MM.1S (cell line): Measurements from ENCODE around the gene PREP.
"Not testable (repeated sequence)": the region's sequence is repeated elsewhere in the genome, so short reads cannot be mapped to it uniquely, and the experiment has no call there.

Source experiments
- DNase-seq: peaks from one replicate; pipeline ENCODE4 v3.0.0-alpha.2; 2015
- H2AFZ ChIP-seq: fragments of 300-600 bp; sonication (generic); 2 replicates; pipeline ENCODE4 v1.6.0; 2016; ENCODE audit warnings: antibody characterized with exemption, low read length
- H3F3A ChIP-seq: fragments of 300-600 bp; sonication (generic); 2 replicates; pipeline ENCODE4 v1.6.1; 2016; ENCODE audit warnings: mild to moderate bottlenecking, antibody characterized with exemption, low read length, moderate library complexity, mixed read lengths; ENCODE audit not compliant: insufficient read depth
- H3K27ac ChIP-seq: fragments of 300-600 bp; sonication (generic); 2 replicates; pipeline ENCODE4 v1.5.1; 2016; ENCODE audit warnings: mild to moderate bottlenecking, low read length
- H3K27me3 ChIP-seq: fragments of 300-600 bp; sonication (generic); replicated peaks from 2 replicates; pipeline ENCODE4 v1.6.0; 2016; ENCODE audit warnings: low read length; ENCODE audit not compliant: insufficient read depth
- H3K36me3 ChIP-seq: fragments of 300-600 bp; sonication (generic); replicated peaks from 2 replicates; pipeline ENCODE4 v1.6.1; 2016; ENCODE audit warnings: mild to moderate bottlenecking, low read length, mixed read lengths; ENCODE audit not compliant: insufficient read depth
- H3K4me1 ChIP-seq: fragments of 300-600 bp; sonication (generic); 2 replicates; pipeline ENCODE4 v1.6.1; 2016; ENCODE audit warnings: low read length, mixed read lengths
- H3K4me2 ChIP-seq: fragments of 300-600 bp; sonication (generic); 2 replicates; pipeline ENCODE4 v1.6.0; 2016; ENCODE audit warnings: low read depth, low read length
- H3K4me3 ChIP-seq: fragments of 300-600 bp; sonication (generic); 2 replicates; pipeline ENCODE4 v1.5.1; 2016; ENCODE audit warnings: low read length, mixed read lengths
- H3K79me2 ChIP-seq: fragments of 300-600 bp; sonication (generic); 2 replicates; pipeline ENCODE4 v1.6.1; 2016; ENCODE audit warnings: mixed run types, low read length, mixed read lengths
- H3K9ac ChIP-seq: fragments of 300-600 bp; sonication (generic); 2 replicates; pipeline ENCODE4 v1.6.1; 2016; ENCODE audit warnings: low read length, mixed read lengths
- H3K9me2 ChIP-seq: fragments of 300-600 bp; sonication (generic); replicated peaks from 2 replicates; pipeline ENCODE4 v1.6.1; 2016; ENCODE audit warnings: mild to moderate bottlenecking, low read length, mixed read lengths; ENCODE audit not compliant: insufficient read depth
- H3K9me3 ChIP-seq: fragments of 300-600 bp; sonication (generic); replicated peaks from 2 replicates; pipeline ENCODE4 v1.6.1; 2016; ENCODE audit warnings: mild to moderate bottlenecking, low read length, mixed read lengths; ENCODE audit not compliant: insufficient read depth
- H4K20me1 ChIP-seq: fragments of 300-600 bp; sonication (generic); 2 replicates; pipeline ENCODE4 v1.6.1; 2016; ENCODE audit warnings: mild to moderate bottlenecking, low read length, moderate library complexity, mixed read lengths; ENCODE audit not compliant: insufficient read depth
- EZH2 ChIP-seq: fragments of 300-600 bp; sonication (generic); optimal IDR thresholded peaks from 2 replicates; pipeline ENCODE3; 2017; ENCODE audit warnings: low read depth, mild to moderate bottlenecking, antibody characterized with exemption, low read length, mixed read lengths
- EZH2phosphoT487 ChIP-seq: fragments of 300-600 bp; sonication (generic); IDR thresholded peaks from 2 replicates; pipeline ENCODE4 v1.6.1; 2018; ENCODE audit warnings: antibody characterized with exemption, low read length
- TF ChIP-seq, protein P1 (sequence below): fragments of 300-600 bp; sonication (generic); IDR thresholded peaks from 2 replicates; pipeline ENCODE4 v1.5.1; 2016; ENCODE audit warnings: antibody characterized with exemption, low read length, mixed read lengths

Gene PREP

GRCh38 chr6:105424175-105424783 is 21.4 kb upstream of the PREP start:
- Histone ChIP-seq H3K27ac (no peak overlapping the region), H3F3A (no peaks in the 10 kb centered on the region), H3K9ac (no peak overlapping the region), H3K27me3 (no peaks in the 10 kb centered on the region), H3K9me3 (no peaks in the 10 kb centered on the region), H3K4me2 (no peak overlapping the region), H3K4me1 (no peaks in the 10 kb centered on the region), H3K79me2 (no peaks in the 10 kb centered on the region), H2AFZ (no peak overlapping the region), H3K4me3 (no peak overlapping the region), H4K20me1 (no peaks in the 10 kb centered on the region), H3K36me3 (no peaks in the 10 kb centered on the region), H3K9me2 (no peaks in the 10 kb centered on the region)
- TF ChIP-seq, protein P1, sequence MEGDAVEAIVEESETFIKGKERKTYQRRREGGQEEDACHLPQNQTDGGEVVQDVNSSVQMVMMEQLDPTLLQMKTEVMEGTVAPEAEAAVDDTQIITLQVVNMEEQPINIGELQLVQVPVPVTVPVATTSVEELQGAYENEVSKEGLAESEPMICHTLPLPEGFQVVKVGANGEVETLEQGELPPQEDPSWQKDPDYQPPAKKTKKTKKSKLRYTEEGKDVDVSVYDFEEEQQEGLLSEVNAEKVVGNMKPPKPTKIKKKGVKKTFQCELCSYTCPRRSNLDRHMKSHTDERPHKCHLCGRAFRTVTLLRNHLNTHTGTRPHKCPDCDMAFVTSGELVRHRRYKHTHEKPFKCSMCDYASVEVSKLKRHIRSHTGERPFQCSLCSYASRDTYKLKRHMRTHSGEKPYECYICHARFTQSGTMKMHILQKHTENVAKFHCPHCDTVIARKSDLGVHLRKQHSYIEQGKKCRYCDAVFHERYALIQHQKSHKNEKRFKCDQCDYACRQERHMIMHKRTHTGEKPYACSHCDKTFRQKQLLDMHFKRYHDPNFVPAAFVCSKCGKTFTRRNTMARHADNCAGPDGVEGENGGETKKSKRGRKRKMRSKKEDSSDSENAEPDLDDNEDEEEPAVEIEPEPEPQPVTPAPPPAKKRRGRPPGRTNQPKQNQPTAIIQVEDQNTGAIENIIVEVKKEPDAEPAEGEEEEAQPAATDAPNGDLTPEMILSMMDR, result peak; percentile 75
- TF ChIP-seq EZH2phosphoT487, result no peak
- DNase-seq, result peak; percentile 64

DNA sequence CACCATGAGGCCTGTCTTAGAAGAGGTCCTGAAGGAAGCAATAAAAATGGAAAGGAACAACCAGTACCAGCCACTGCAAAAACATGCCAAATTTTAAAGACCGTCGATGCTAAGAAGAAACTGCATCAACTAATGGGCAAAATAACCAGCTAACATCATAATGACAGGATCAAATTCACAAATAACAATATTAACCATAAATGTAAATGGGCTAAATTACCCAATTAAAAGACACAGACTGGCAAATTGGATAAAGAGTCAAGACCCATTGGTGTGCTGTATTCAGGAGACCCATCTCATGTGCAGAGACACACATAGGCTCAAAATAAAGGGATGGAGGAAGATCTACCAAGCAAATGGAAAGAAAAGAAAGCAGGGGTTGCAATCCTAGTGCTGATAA is 14.1 kb upstream of the PREP start:
- H3K4me2 ChIP-seq, H3K36me3 ChIP-seq, H3K27me3 ChIP-seq, H3F3A ChIP-seq, H3K79me2 ChIP-seq, H3K9me3 ChIP-seq, H4K20me1 ChIP-seq, DNase-seq, H3K27ac ChIP-seq, H3K4me3 ChIP-seq, H2AFZ ChIP-seq, H3K9ac ChIP-seq, H3K9me2 ChIP-seq, H3K4me1 ChIP-seq: not testable (repeated sequence)

- H3K9me2 ChIP-seq, result no peaks in the 10 kb centered on the region
- no peak overlapping the region for H3K4me3 ChIP-seq
- H3K36me3 ChIP-seq, result no peaks in the 10 kb centered on the region
- H4K20me1 ChIP-seq, result no peaks in the 10 kb centered on the region
- no peaks in the 10 kb centered on the region for H3K79me2 ChIP-seq
- H3K9me3 ChIP-seq, result no peaks in the 10 kb centered on the region
- no peaks in the 10 kb centered on the region for H3K27me3 ChIP-seq
- no peaks in the 10 kb centered on the region for H3K4me1 ChIP-seq
- no peak overlapping the region for H3K9ac ChIP-seq
- DNase-seq, result no peak
- no peaks in the 10 kb centered on the region for H3F3A ChIP-seq
- no peak overlapping the region for H2AFZ ChIP-seq
- H3K4me2 ChIP-seq, result no peak overlapping the region
- H3K27ac ChIP-seq, result no peak overlapping the region
- TF ChIP-seq EZH2phosphoT487, result no peak
- TF ChIP-seq, protein P1, result no peak
- no peak for TF ChIP-seq EZH2
Measured at GRCh38 chr6:105409734-105410133, 6.9 kb upstream of the PREP start.

DNA sequence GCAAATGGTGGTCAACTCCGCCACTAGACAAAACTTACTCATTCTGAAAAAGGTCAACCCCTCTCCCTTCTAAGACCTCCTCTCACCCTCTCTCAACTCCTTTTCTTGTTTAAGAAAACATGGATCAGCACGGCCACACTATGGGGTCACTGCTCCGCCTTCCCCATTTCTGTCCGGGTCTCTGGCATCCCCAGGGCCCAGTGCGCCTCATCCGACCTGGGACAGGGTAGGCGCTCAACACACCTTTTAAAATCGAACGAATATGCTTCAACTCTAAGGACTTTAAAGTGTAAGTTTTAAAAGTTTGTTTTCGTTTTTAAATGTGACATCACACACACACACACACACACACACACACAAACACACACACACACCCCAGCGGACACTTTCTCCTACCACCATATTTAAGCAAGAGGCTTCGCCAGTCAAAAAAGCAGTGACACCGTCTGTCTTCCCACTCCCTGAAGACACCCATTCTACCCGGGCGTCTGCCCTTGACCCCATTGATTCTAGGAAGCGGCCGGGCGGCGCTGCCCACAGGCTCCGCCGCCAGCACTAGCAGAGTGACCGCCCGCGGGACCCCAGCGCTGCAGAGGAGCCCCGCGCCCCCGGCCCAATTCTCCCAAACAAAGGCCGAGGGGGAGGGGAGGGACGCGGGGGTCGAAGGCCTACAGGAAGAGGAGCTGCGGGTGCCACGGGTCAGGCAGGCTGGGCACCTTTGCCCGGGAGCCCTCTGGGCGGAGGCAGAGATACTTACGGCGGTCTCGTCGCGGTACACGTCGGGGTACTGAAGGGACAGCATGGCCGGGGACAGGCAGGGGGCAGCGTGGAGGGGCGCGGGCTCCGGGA is 568 bp downstream of the PREP start:
- H3K79me2 ChIP-seq, result peaks cover 52% of the 10 kb centered on the region
- H4K20me1 ChIP-seq, result no peaks in the 10 kb centered on the region
- H3K9ac ChIP-seq, result peak overlapping the region; percentile 76
- peaks cover 12% of the 10 kb centered on the region for H3K4me1 ChIP-seq
- peak overlapping the region; percentile 60 for H3K4me2 ChIP-seq
- H3F3A ChIP-seq, result no peaks in the 10 kb centered on the region
- no peaks in the 10 kb centered on the region for H3K27me3 ChIP-seq
- no peaks in the 10 kb centered on the region for H3K36me3 ChIP-seq
- H3K27ac ChIP-seq, result no peak overlapping the region
- peak overlapping the region; percentile 86 for H2AFZ ChIP-seq
- DNase-seq, result peak; percentile 23
- TF ChIP-seq EZH2 (no peak), EZH2phosphoT487 (no peak)
- TF ChIP-seq, protein P1, result no peak
- H3K9me2 ChIP-seq, result no peaks in the 10 kb centered on the region
- peak overlapping the region; percentile 94 for H3K4me3 ChIP-seq
- no peaks in the 10 kb centered on the region for H3K9me3 ChIP-seq
